Thymus (tissue), 11 donors: ENCODE measurements around the gene RFX1. TPM values are rescaled to one million over a fixed set of nuclear protein-coding genes. Genes with fewer than 3 reads are reported as not detected.
"Not testable (repeated sequence)": the region's sequence is repeated elsewhere in the genome, so short reads cannot be mapped to it uniquely, and the experiment has no call there.

ENCODE experiments used
- DNase-seq, 9 donors: peaks; one replicate each; pipeline ENCODE4 v3.0.0-alpha.2; 2013; ENCODE audit warnings: low spot score in 9 of 9, low read depth in 6 of 9, missing footprints in 1 of 9
- H3K27ac ChIP-seq, 2 donors: one replicate each; pipeline ENCODE4 v1.5.1; 2013; ENCODE audit warnings: control low read depth in 1 of 2, low read depth in 1 of 2, low read length in 1 of 2, mild to moderate bottlenecking in 1 of 2, moderate library complexity in 1 of 2
- H3K27me3 ChIP-seq, 2 donors: one replicate each; pipeline ENCODE4 v1.5.1; 2013; ENCODE audit warnings: low read length in 1 of 2; ENCODE audit not compliant: control insufficient read depth in 2 of 2, insufficient read depth in 1 of 2
- H3K36me3 ChIP-seq, 2 donors: one replicate each; pipeline ENCODE4 v1.5.1; 2013; ENCODE audit warnings: low read length in 1 of 2, mild to moderate bottlenecking in 1 of 2, moderate library complexity in 1 of 2; ENCODE audit not compliant: control insufficient read depth in 2 of 2, insufficient read depth in 2 of 2
- H3K4me1 ChIP-seq, 2 donors: one replicate each; pipeline ENCODE4 v1.5.1; 2013; ENCODE audit warnings: low read length in 2 of 2; ENCODE audit not compliant: control insufficient read depth in 2 of 2, insufficient read depth in 2 of 2
- H3K4me3 ChIP-seq, 2 donors: one replicate each; pipeline ENCODE4 v1.5.1; 2013; ENCODE audit warnings: low read length in 2 of 2, control low read depth in 1 of 2, mild to moderate bottlenecking in 1 of 2
- H3K9me3 ChIP-seq, 2 donors: one replicate each; pipeline ENCODE4 v1.5.1; 2013; ENCODE audit warnings: low read length in 1 of 2, mild to moderate bottlenecking in 1 of 2; ENCODE audit not compliant: control insufficient read depth in 2 of 2, insufficient read depth in 1 of 2
- WGBS: extraction: QIAGEN DNeasy Blood & Tissue Kit; methylation state at CpG from one replicate; pipeline ENCODE4 v1.1.7; 2013; 5-methylcytosine and 5-hydroxymethylcytosine counted together
- polyA plus RNA-seq: library from polyadenylated mRNA; stranded (reverse); fragments of 200-250 nt; gene quantifications from one replicate; pipeline ENCODE4 v1.2.3, GENCODE V29; 2013
- total RNA-seq: library from RNA; stranded (reverse); fragments of 120-200 nt; gene quantifications from one replicate; pipeline ENCODE4 v1.2.4, GENCODE V29; 2013
- donor health status: healthy.

RFX1 gene
- total and polyA plus RNA-seq, 2 donors = 1.2 to 5.7 TPM

DNA sequence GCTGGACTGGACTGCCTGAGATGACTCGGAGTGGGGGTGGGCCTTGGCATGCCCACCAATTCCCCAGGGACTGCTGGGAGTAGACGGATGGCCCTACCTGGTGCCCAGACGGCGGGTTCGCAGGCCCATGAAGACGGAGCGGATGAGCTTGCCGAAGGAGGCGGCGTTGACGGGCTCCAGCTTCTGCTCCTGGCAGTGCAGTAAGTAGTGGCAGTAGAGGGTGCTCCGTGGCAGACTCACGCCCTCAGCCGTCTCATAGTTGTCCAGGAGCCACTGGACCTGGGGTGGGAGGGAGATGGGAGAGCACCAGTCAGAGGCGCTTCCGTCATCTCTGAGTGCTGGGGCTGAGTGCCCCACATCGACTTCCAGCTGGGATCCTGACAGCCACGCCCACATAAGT, 36.2 kb downstream of the RFX1 start:
- 97% methylated on average over 18 of the region's 18 CpGs for WGBS
- DNase-seq = no peak
- no peak overlapping the region for H3K27ac ChIP-seq
- H3K9me3 ChIP-seq = no peaks in the 10 kb centered on the region
- no peaks in the 10 kb centered on the region for H3K27me3 ChIP-seq
- peaks cover 71 to 74% of the 10 kb centered on the region in 2 donors for H3K36me3 ChIP-seq
- peaks cover 0 to 5% of the 10 kb centered on the region in 2 donors for H3K4me1 ChIP-seq
- H3K4me3 ChIP-seq = no peak overlapping the region

DNA sequence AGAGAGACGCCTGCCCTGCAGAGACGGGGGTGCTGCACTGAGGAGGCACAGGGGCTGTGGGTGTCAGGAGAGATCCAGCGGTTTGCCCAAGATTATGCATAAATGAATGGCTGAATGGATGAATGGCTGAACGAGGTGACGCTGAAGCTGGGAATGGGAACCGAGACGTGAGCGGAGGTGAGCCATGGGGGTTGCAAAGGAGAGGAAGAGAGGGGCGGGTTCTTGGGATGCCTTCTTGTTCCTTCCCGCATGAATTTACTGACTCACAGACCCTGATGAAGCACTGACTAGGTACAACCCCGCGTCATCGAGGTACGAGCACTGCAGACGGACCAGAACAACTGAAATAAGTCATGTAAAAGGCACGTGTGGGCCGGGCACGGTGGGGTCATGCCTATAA, 37.1 kb downstream of the RFX1 start:
- no peak overlapping the region for H3K4me3 ChIP-seq
- H3K27ac ChIP-seq = no peak overlapping the region
- peaks cover 0 to 3% of the 10 kb centered on the region in 2 donors for H3K4me1 ChIP-seq
- DNase-seq = no peak
- H3K36me3 ChIP-seq = peaks cover 74 to 80% of the 10 kb centered on the region in 2 donors
- WGBS = 95% methylated on average over 18 of the region's 18 CpGs
- H3K27me3 ChIP-seq = no peaks in the 10 kb centered on the region
- H3K9me3 ChIP-seq = no peaks in the 10 kb centered on the region

DNA sequence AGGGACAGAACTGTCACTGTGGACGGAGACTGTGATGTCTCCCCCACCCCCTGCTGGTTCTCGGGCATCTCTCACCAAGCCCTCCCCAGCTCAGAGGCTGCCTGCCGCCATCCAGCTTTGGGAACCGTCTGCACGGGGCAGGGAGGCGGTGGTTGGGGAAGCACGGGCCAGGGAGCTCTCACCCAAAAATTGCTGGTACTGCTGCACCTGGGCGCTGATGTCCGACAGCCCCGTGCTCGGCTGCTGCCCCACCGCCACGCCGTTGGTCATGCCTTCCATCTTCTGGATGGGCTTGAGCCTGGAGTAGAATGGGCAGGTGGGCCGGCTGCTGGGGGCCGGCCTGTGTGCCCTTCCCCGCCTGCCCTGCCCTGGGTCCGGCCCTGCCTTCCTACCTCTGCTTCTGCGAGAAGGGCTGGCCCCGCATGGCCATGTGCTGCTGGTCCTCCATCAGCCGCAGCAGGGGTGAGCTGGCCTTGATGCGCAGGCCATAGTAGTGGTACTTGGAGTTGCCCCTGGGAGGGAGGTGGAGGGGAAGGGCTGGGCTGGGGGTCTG, 37.7 kb downstream of the RFX1 start:
- H3K27ac ChIP-seq = no peak overlapping the region
- DNase-seq = no peak
- H3K36me3 ChIP-seq = peaks cover 77 to 79% of the 10 kb centered on the region in 2 donors
- H3K27me3 ChIP-seq = no peaks in the 10 kb centered on the region
- no peaks in the 10 kb centered on the region for H3K9me3 ChIP-seq
- H3K4me1 ChIP-seq = no peaks in the 10 kb centered on the region
- WGBS = 99% methylated on average over 22 of the region's 22 CpGs
- no peak overlapping the region for H3K4me3 ChIP-seq

DNA sequence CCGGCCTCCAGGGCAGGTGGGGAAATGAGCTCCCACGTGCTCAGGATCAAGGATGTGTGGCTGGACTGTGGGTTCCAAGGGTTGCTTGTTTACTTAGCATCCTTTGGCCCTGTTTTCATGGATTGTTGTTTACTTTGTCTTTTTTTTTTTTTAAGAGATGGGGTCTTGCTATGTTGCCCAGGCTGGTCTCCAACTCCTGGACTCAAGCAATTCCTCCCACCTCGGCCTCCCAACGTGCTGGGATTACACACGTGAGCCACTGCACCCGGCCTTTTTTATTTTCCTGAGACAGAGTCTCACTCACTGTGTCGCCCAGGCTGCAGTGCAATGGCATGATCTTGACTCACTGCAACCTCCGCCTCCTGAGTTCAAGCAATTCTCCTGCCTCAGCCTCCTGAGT, 38.9 kb downstream of the RFX1 start:
- H3K27ac ChIP-seq, H3K4me1 ChIP-seq, H3K4me3 ChIP-seq, DNase-seq, H3K9me3 ChIP-seq, H3K27me3 ChIP-seq: not testable (repeated sequence)
- H3K36me3 ChIP-seq = peaks cover 70 to 82% of the 10 kb centered on the region in 2 donors
- 99% methylated on average over 8 of the region's 8 CpGs for WGBS

DNA sequence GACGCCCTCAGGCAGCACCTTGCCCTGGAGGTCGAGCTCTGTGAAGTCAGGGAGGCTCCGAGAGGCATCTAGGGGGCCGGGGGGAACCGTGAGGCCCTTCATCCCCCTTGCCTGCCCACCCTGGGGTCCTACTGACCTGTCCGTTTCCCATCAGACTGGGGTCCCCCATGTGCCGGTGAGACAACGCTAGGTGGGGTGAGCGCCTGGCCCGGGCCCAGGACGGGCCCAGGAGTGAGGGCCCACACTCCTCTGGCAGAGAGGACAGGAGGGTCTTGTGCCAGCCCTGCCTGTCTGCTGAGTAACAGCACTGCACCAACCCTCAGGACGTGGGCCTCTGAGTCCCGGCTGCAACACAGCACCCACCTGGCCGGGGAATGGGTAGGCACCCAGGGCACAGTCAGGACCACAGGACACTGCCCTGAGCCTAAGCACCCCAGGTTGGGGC, 39.4 kb downstream of the RFX1 start:
- no peaks in the 10 kb centered on the region for H3K4me1 ChIP-seq
- H3K4me3 ChIP-seq = no peak overlapping the region
- peaks cover 73 to 87% of the 10 kb centered on the region in 2 donors for H3K36me3 ChIP-seq
- 98% methylated on average over 14 of the region's 14 CpGs for WGBS
- no peaks in the 10 kb centered on the region for H3K9me3 ChIP-seq
- DNase-seq = no peak
- H3K27ac ChIP-seq = no peak overlapping the region
- H3K27me3 ChIP-seq = no peaks in the 10 kb centered on the region

DNA sequence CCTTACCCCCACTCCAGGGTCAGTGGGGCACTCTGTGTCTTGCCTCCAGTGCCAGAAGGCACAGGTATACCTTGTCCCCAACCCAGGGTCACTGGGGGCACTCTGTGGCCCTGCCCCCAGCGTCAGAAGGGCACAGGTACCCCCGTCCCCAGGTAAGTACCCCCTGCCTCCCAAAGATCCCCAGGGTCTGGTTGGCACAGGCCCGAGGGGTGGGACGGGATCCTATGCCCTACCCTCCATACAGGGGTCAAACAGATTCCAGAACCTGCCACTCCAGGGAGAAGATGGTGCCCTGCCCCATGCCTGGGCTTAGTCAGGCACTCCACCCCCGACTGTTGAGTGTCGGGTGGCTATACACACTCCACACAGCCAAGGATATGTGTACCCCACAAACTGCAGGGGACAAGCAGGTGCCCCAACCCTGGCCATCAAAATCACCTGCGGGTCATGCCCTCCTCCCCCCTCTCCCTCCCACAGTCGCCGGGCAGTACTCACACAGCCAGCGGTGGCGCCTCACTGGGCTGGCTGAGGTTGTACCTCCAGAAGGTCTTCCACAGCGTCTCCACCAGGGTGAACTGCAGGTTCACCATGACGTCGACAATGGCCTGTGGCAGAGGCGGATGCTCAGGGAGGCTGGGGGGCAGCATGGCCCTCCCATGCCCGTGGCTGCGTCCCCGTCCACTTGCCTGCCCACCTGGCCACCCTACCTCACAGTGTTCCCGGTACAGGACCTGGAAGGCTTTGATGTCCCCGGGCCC, 40.0 kb downstream of the RFX1 start:
- DNase-seq = no peak
- Histone ChIP-seq H3K27me3 (no peaks in the 10 kb centered on the region), H3K4me1 (no peaks in the 10 kb centered on the region), H3K27ac (no peak overlapping the region), H3K36me3 (peaks cover 71 to 90% of the 10 kb centered on the region in 2 donors), H3K4me3 (no peak overlapping the region), H3K9me3 (no peaks in the 10 kb centered on the region)
- WGBS = 97% methylated on average over 20 of the region's 20 CpGs

DNA sequence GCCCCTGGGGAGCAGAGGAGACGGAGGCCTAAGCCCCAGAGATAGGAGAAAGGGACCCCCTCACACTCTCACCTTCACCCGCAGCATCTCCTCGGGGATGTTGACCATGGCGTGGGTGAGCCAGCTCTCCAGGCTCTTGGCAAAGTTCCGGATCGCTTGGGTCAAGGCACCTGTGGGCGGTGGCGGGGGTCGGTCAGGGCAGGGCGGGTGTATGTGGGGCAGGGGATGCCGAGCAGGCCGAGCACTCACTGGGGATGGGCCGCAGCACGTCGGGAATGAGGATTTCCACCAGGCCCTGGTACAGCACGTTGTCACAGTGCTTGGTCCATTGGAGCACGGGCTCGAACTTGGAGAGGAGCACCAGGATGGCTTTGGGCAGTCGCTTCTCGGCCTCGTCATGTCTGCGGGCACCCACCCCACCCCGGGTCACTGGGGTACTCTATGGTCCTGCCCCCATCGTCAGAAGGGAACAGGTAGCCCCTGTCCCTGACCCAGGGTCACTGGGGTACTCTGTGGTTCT, 40.7 kb downstream of the RFX1 start:
- Histone ChIP-seq H3K36me3 (peaks cover 76 to 93% of the 10 kb centered on the region in 2 donors), H3K27me3 (no peaks in the 10 kb centered on the region), H3K4me3 (no peak overlapping the region), H3K9me3 (no peaks in the 10 kb centered on the region), H3K27ac (no peak overlapping the region), H3K4me1 (no peaks in the 10 kb centered on the region)
- WGBS = 97% methylated on average over 24 of the region's 24 CpGs
- DNase-seq = no peak

DNA sequence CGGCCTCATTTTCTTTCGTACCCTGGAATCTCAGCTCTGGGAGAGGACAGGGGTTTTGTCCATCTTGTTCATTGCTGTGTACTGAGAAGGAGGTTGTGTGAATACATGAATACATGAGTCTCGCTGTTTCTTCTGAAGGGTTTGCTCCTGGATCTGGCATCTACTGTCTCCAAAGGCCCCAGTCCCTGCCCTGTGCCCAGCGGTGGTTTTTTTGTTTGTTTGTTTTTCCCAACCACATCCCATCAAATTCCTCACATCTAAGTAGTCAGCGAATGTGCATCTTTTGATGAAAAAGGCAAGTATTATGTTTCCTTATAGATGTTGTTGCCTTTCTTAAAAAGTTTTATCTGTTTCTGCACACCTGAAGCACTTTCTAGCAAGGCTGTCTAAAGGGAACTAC, 41.3 kb downstream of the RFX1 start:
- no peak overlapping the region for H3K4me3 ChIP-seq
- WGBS = 96% methylated on average over 5 of the region's 5 CpGs
- peaks cover 78 to 93% of the 10 kb centered on the region in 2 donors for H3K36me3 ChIP-seq
- H3K27me3 ChIP-seq = no peaks in the 10 kb centered on the region
- H3K4me1 ChIP-seq = no peaks in the 10 kb centered on the region
- DNase-seq = no peak
- no peaks in the 10 kb centered on the region for H3K9me3 ChIP-seq
- no peak overlapping the region for H3K27ac ChIP-seq

DNA sequence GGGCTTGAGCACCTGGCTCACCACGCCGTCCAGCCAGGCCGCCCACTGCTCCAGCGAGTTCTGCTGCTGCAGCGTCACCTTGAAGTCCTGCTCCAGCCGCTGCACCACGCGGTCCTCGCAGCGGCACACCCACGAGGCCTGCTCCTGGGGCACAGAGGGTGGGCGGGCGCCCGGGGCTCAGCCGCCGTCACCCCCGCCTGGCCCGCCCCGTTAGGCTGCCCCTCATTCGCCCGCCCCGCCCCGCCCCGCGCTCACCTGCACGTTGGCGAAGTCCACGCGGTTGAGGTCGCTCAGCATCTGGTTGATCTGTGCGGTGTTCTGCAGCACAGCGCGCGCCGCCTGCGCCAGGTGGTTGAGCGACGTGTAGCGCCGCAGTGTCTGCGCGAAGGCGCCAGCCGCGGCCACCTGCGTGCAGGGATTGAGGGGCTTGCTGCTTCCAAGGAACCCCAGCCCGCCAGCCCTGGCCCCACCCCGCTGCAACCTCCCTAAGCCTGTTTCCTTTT, 42.5 kb downstream of the RFX1 start:
- WGBS = 97% methylated on average over 48 of the region's 48 CpGs
- Histone ChIP-seq H3K9me3 (no peaks in the 10 kb centered on the region), H3K27ac (no peak overlapping the region), H3K4me1 (no peaks in the 10 kb centered on the region), H3K27me3 (no peaks in the 10 kb centered on the region), H3K36me3 (peaks cover 80 to 93% of the 10 kb centered on the region in 2 donors), H3K4me3 (no peak overlapping the region)
- DNase-seq = no peak
